Measurements from ENCODE around the gene PCDHGC4. TPM values are rescaled to one million over a fixed set of nuclear protein-coding genes. Genes with fewer than 3 reads are reported as not detected.
A peak's percentile ranks its signal among the peaks of the same experiment; 100 is the strongest.

Gene PCDHGC4
- total RNA-seq, 2 donors from 2014 or later = 2.0 to 2.9 TPM

GRCh38 chr5:141508798-141509611 lies 24.2 kb downstream of the PCDHGC4 start:
- peak; percentile 92 for DNase-seq (ENCODE audit: low spot score)
- intact Hi-C loops (cut with DNase I) = no loop called here

- no peak for DNase-seq (ENCODE audit: low spot score)
- intact Hi-C loops (cut with DNase I) = loop anchor here in 1 of 2 donors (5.0 kb wide), 1 partner anchor 33 kb away; the partner anchor contains the start of gene PCDHGC3
Measured at GRCh38 chr5:141510160-141510559, 25.3 kb downstream of the PCDHGC4 start.

- DNase-seq (ENCODE audit: low spot score) = no peak
- intact Hi-C loops (cut with DNase I) = loop anchor here in 1 of 2 donors (5.0 kb wide), 1 partner anchor 34 kb away; the partner anchor contains the start of gene PCDHGC3
Measured at GRCh38 chr5:141510850-141511601, 26.2 kb downstream of the PCDHGC4 start.

- DNase-seq (ENCODE audit: low spot score) = no peak
- intact Hi-C loops (cut with DNase I) = loop anchor here in 1 of 2 donors (5.0 kb wide), 1 partner anchor 35 kb away; the partner anchor contains the start of gene PCDHGC3
Measured at GRCh38 chr5:141511771-141512325, 27.0 kb downstream of the PCDHGC4 start.

- intact Hi-C loops (cut with DNase I) = loop anchor here in 1 of 2 donors (5.0 kb wide), 1 partner anchor 35 kb away; the partner anchor contains the start of gene PCDHGC3
- DNase-seq (ENCODE audit: low spot score) = peak; percentile 94
Measured at GRCh38 chr5:141512390-141512910, 27.6 kb downstream of the PCDHGC4 start.

GRCh38 chr5:141512911-141513626 lies 28.2 kb downstream of the PCDHGC4 start:
- intact Hi-C loops (cut with DNase I) = loop anchor here in 1 of 2 donors (5.0 kb wide), 1 partner anchor 36 kb away; the partner anchor contains the start of gene PCDHGC3
- no peak for DNase-seq (ENCODE audit: low spot score)

GRCh38 chr5:141513627-141514329 lies 28.9 kb downstream of the PCDHGC4 start:
- intact Hi-C loops (cut with DNase I) = loop anchor here in 1 of 2 donors (5.0 kb wide), 1 partner anchor 36 kb away; the partner anchor contains the start of gene PCDHGC3
- peak; percentile 93 for DNase-seq (ENCODE audit: low spot score)

- DNase-seq (ENCODE audit: low spot score) = no peak
- intact Hi-C loops (cut with DNase I) = loop anchor here in 1 of 2 donors (5.0 kb wide), 1 partner anchor 37 kb away; the partner anchor contains the start of gene PCDHGC3
Measured at GRCh38 chr5:141514330-141515133, 29.7 kb downstream of the PCDHGC4 start.

- DNase-seq (ENCODE audit: low spot score) = no peak
- intact Hi-C loops (cut with DNase I) = no loop called here
Measured at GRCh38 chr5:141515141-141515540, 30.3 kb downstream of the PCDHGC4 start.

- no peak for DNase-seq (ENCODE audit: low spot score)
- intact Hi-C loops (cut with DNase I) = no loop called here
Measured at GRCh38 chr5:141515946-141516671, 31.3 kb downstream of the PCDHGC4 start.

- intact Hi-C loops (cut with DNase I) = no loop called here
- DNase-seq (ENCODE audit: low spot score) = peak; percentile 90
Measured at GRCh38 chr5:141516672-141517025, 31.8 kb downstream of the PCDHGC4 start.

- DNase-seq (ENCODE audit: low spot score) = no peak
- intact Hi-C loops (cut with DNase I) = no loop called here
Measured at GRCh38 chr5:141517312-141517711, 32.5 kb downstream of the PCDHGC4 start.

GRCh38 chr5:141517880-141518617 lies 33.2 kb downstream of the PCDHGC4 start:
- DNase-seq (ENCODE audit: low spot score) = no peak
- intact Hi-C loops (cut with DNase I) = no loop called here

- DNase-seq (ENCODE audit: low spot score) = no peak
- intact Hi-C loops (cut with DNase I) = no loop called here
Measured at GRCh38 chr5:141518618-141519015, 33.8 kb downstream of the PCDHGC4 start.

- DNase-seq (ENCODE audit: low spot score) = no peak
- intact Hi-C loops (cut with DNase I) = loop anchor here (10.0 kb wide), 2 partner anchors 95 to 195 kb away; partner anchors contain the start of genes PCDHGA11 (in 1 of the 2) and TAF7 (in 1 of the 2)
Measured at GRCh38 chr5:141519605-141520565, 35.1 kb downstream of the PCDHGC4 start.

Measured in posterior vena cava (tissue), 2 donors.